ENCODE results near the gene CA9.

CA9 gene

GRCh38 chr9:35688558-35689541 is 15.1 kb downstream of the CA9 start:
- no peak overlapping the region for H3K4me3 ChIP-seq (replicated peaks; ENCODE audit: insufficient read depth, low read length)
- no peak overlapping the region for H3K27ac ChIP-seq (replicated peaks)
- no peak for DNase-seq (ENCODE audit: low read depth in 1 of 2, low spot score in 1 of 2)
- no peak for TF ChIP-seq REST (IDR thresholded peaks at IDR 0.05; ENCODE audit: insufficient replicate concordance, low read depth)
- TF ChIP-seq SPI1 (IDR thresholded peaks at IDR 0.05; ENCODE audit: borderline replicate concordance, low read depth): no peak
- no peak for TF ChIP-seq POLR2AphosphoS5 (IDR thresholded peaks at IDR 0.05; ENCODE audit: low read depth)
- no peak for TF ChIP-seq CTCF (IDR thresholded peaks at IDR 0.05; ENCODE audit: insufficient read depth, low read length)
- no peak for TF ChIP-seq GABPA (IDR thresholded peaks at IDR 0.05; ENCODE audit: low read depth)
- H3K27me3 ChIP-seq (ENCODE audit: insufficient read depth, poor library complexity, severe bottlenecking): no peaks in the 10 kb centered on the region

GRCh38 chr9:35689542-35690293 is 16.0 kb downstream of the CA9 start, which contains the start of gene TPM2:
TSS of gene TPM2 (minus strand) at chr9:35689925. CDS start at chr9:35689817, 108 bp downstream.
- DNase-seq (ENCODE audit: low read depth in 1 of 2, low spot score in 1 of 2): no peak
- Histone ChIP-seq H3K27me3 (ENCODE audit: insufficient read depth, poor library complexity, severe bottlenecking) (no peaks in the 10 kb centered on the region), H3K27ac (replicated peaks) (peak within 1 kb of the TSS; percentile 77), H3K4me3 (replicated peaks; ENCODE audit: insufficient read depth, low read length) (peak within 1 kb of the TSS; percentile 67)
- TF ChIP-seq SPI1 (IDR thresholded peaks at IDR 0.05; ENCODE audit: borderline replicate concordance, low read depth) (no peak), GABPA (IDR thresholded peaks at IDR 0.05; ENCODE audit: low read depth) (no peak), REST (IDR thresholded peaks at IDR 0.05; ENCODE audit: insufficient replicate concordance, low read depth) (no peak), POLR2AphosphoS5 (IDR thresholded peaks at IDR 0.05; ENCODE audit: low read depth) (no peak), CTCF (IDR thresholded peaks at IDR 0.05; ENCODE audit: insufficient read depth, low read length) (no peak)

- Histone ChIP-seq H3K4me3 (replicated peaks; ENCODE audit: insufficient read depth, low read length) (peak overlapping the region; percentile 67), H3K27me3 (ENCODE audit: insufficient read depth, poor library complexity, severe bottlenecking) (no peaks in the 10 kb centered on the region), H3K27ac (replicated peaks) (peak overlapping the region; percentile 77)
- TF ChIP-seq POLR2AphosphoS5 (IDR thresholded peaks at IDR 0.05; ENCODE audit: low read depth) (no peak), GABPA (IDR thresholded peaks at IDR 0.05; ENCODE audit: low read depth) (no peak), REST (IDR thresholded peaks at IDR 0.05; ENCODE audit: insufficient replicate concordance, low read depth) (no peak), CTCF (IDR thresholded peaks at IDR 0.05; ENCODE audit: insufficient read depth, low read length) (no peak), SPI1 (IDR thresholded peaks at IDR 0.05; ENCODE audit: borderline replicate concordance, low read depth) (no peak)
- DNase-seq (ENCODE audit: low read depth in 1 of 2, low spot score in 1 of 2): peak in 1 of 2 experiments; percentile 12
Measured at GRCh38 chr9:35690294-35690613, 16.5 kb downstream of the CA9 start.

Measured in HL-60 (cell line).